Sigmoid colon (tissue), 7 donors: ENCODE results near the gene PAK6. TPM values are rescaled to one million over a fixed set of nuclear protein-coding genes. Genes with fewer than 3 reads are reported as not detected.
A peak's percentile ranks its signal among the peaks of the same experiment; 100 is the strongest.

Experiments used
- DNase-seq: peaks from one replicate; pipeline ENCODE4 v3.0.0-alpha.2; 2019
- H3K27ac ChIP-seq, 4 donors: fragments of 200-600 bp; sonication (generic); one replicate each; pipeline ENCODE4 v1.5.1; 2016 to 2019; ENCODE audit warnings: mild to moderate bottlenecking in 1 of 4
- H3K27me3 ChIP-seq, 3 donors: fragments of 200-600 bp; sonication (generic); one replicate each; pipeline ENCODE4 v1.5.1; 2019; ENCODE audit warnings: mild to moderate bottlenecking in 1 of 3
- H3K36me3 ChIP-seq, 4 donors: fragments of 200-600 bp; sonication (generic); one replicate each; pipeline ENCODE4 v1.5.1; 2016 to 2019
- H3K4me1 ChIP-seq, 4 donors: fragments of 200-600 bp; sonication (generic); one replicate each; pipeline ENCODE4 v1.5.1; 2017 to 2019
- H3K4me3 ChIP-seq, 4 donors: fragments of 200-600 bp; sonication (generic); one replicate each; pipeline ENCODE4 v1.5.1; 2017 to 2019; ENCODE audit warnings: mild to moderate bottlenecking in 2 of 4, moderate library complexity in 1 of 4
- H3K9me3 ChIP-seq, 4 donors: fragments of 200-600 bp in 3 of 4; sonication (generic) in 3 of 4; one replicate each; pipeline versions ENCODE4 v1.5.1 to v1.6.1; 2013 to 2019
- EP300 ChIP-seq, 4 donors: sonication (generic); formaldehyde crosslinking; IDR thresholded peaks; one replicate each; pipeline ENCODE4 v1.6.1; 2017; ENCODE audit warnings: antibody characterized with exemption in 4 of 4
- POLR2A ChIP-seq, 2 donors: fragments of 450-650 bp; IDR thresholded peaks; one replicate each; pipeline ENCODE4 v1.6.1; 2016; ENCODE audit warnings: antibody characterized with exemption in 2 of 2, mild to moderate bottlenecking in 2 of 2, moderate library complexity in 2 of 2
- POLR2AphosphoS5 ChIP-seq, 4 donors: sonication (generic); formaldehyde crosslinking; IDR thresholded peaks; one replicate each; pipeline ENCODE4 v1.6.1; 2017; ENCODE audit warnings: antibody characterized with exemption in 4 of 4
- WGBS, 2 donors: extraction: QIAGEN DNeasy Blood & Tissue Kit; methylation state at CpG; one replicate each; pipeline ENCODE4 v1.1.7; 2013; 5-methylcytosine and 5-hydroxymethylcytosine counted together
- intact Hi-C: fragments of 100-400 bp; cut with DNase I; formaldehyde crosslinking; loops from one replicate; pipeline ENCODE4 v1.15.1; 2023
- polyA plus RNA-seq, 3 donors: library from polyadenylated mRNA; stranded (reverse); fragments of 200-250 nt; gene quantifications; one replicate each; pipeline ENCODE4 v1.2.3, GENCODE V29; 2013
- total RNA-seq, 4 donors: library from RNA; depleted of rRNA; stranded (reverse); fragments of >200 nt; gene quantifications; one replicate each; pipeline ENCODE4 v1.1.0, GENCODE V29; 2016
- TF ChIP-seq, protein P1 (sequence below), 4 experiments: fragments of 450-650 bp in 3 of 4; fragments of 200-600 bp in 1 of 4; IDR thresholded peaks; one replicate each; pipeline ENCODE4 v1.5.1; 2016 to 2019; ENCODE audit warnings: antibody characterized with exemption in 4 of 4, mild to moderate bottlenecking in 3 of 4, moderate library complexity in 2 of 4
- donor health status: healthy with polysubstance abuse.
- donor health status: Bipolar disorder and iron deficiency.
- donor health status: healthy.

Gene PAK6
- total and polyA plus RNA-seq, 7 donors: 0.33 to 3.0 (median 1.4) TPM

DNA sequence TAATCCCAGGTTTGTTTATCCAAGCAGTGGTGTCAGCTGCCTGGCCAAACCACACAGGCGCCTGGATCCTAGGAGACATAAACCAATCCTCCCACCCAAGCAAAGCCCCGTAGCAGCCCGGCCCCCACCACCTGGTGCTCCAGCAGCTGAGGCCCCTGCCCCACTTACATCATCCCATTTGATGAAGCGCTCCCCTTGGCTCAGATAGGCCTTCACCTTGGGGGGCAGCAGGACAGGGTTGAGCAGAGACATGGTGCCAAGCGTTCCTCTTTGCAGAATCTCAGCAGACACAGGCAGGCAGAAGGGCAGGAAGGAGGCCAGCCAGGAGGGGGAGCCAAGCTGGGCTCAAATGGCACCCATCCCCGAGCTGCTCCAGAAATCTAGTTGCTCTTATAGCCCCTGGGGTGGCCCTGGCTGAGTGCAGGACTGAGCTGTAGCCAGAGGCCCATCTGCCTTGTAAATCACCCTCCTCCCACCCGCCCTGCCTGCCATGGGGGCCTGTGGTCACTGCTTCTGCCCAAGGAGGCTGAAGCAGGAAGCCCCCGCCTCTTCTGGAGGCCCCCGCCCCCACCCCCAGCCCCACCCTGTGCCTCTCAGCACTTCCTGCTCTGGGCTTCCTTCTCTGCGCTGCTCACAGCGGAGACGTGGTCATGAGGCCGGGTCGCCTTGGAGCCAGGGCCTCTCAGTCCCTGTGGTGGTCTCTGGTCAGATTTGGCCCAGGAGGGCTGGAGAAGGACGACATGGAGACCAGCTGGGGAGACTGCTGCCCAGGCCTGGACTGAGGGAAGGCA is 68.8 kb downstream of the PAK6 start, which contains the start of gene PLCB2:
TSS of gene PLCB2 (minus strand) at position 515 of the 791 bp plus-strand sequence. CDS start at position 252, 263 bp downstream.
- intact Hi-C loops: no loop called here
- Histone ChIP-seq H3K27ac (peak within 1 kb of the TSS; percentile 14 to 57 (median 48)), H3K27me3 (no peaks in the 10 kb centered on the region), H3K4me1 (peaks cover 0 to 12% (median 4%) of the 10 kb centered on the region in 4 donors), H3K4me3 (peak within 1 kb of the TSS in 3 of 4 donors; percentile 7 to 36 (median 27)), H3K36me3 (no peaks in the 10 kb centered on the region), H3K9me3 (no peaks in the 10 kb centered on the region)
- peak; percentile 69 for DNase-seq
- 25 to 43% methylated on average over 15 of the region's 15 CpGs for WGBS, 2 donors
- TF ChIP-seq EP300 (IDR thresholded peaks at IDR 0.05) (no peak), POLR2AphosphoS5 (IDR thresholded peaks at IDR 0.05) (peak in 2 of 4 donors; percentile 22 to 24), POLR2A (IDR thresholded peaks at IDR 0.05) (no peak)
- TF ChIP-seq, protein P1, sequence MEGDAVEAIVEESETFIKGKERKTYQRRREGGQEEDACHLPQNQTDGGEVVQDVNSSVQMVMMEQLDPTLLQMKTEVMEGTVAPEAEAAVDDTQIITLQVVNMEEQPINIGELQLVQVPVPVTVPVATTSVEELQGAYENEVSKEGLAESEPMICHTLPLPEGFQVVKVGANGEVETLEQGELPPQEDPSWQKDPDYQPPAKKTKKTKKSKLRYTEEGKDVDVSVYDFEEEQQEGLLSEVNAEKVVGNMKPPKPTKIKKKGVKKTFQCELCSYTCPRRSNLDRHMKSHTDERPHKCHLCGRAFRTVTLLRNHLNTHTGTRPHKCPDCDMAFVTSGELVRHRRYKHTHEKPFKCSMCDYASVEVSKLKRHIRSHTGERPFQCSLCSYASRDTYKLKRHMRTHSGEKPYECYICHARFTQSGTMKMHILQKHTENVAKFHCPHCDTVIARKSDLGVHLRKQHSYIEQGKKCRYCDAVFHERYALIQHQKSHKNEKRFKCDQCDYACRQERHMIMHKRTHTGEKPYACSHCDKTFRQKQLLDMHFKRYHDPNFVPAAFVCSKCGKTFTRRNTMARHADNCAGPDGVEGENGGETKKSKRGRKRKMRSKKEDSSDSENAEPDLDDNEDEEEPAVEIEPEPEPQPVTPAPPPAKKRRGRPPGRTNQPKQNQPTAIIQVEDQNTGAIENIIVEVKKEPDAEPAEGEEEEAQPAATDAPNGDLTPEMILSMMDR (IDR thresholded peaks at IDR 0.05): no peak

DNA sequence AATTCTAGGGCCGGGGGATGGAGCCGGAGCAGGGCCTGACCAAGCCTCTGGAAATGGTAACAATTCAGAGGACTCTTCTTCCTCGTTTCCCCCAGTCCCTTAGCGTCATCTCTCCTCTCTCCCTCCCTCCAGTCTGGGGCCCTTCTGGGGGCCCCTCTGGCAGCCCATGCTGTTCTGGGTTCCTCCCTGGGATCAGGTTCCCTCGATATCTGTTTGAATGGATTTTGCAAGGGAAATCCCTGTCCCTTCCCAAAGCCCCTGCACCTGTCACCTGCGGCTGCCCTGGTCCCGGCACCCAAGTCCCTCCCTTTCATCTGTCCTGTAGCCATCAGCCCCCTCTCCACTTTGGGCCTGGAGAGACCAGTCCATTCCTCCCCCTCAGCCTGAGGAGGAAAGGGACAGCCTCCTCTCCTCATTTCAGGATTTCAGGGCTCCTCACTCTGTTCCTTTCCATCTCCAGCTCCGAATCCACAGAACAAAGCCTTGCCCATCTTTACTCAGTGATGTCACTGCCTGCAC is 70.5 kb downstream of the PAK6 start:
- 83 to 85% methylated on average over 8 of the region's 8 CpGs for WGBS, 2 donors
- intact Hi-C loops: no loop called here

DNA sequence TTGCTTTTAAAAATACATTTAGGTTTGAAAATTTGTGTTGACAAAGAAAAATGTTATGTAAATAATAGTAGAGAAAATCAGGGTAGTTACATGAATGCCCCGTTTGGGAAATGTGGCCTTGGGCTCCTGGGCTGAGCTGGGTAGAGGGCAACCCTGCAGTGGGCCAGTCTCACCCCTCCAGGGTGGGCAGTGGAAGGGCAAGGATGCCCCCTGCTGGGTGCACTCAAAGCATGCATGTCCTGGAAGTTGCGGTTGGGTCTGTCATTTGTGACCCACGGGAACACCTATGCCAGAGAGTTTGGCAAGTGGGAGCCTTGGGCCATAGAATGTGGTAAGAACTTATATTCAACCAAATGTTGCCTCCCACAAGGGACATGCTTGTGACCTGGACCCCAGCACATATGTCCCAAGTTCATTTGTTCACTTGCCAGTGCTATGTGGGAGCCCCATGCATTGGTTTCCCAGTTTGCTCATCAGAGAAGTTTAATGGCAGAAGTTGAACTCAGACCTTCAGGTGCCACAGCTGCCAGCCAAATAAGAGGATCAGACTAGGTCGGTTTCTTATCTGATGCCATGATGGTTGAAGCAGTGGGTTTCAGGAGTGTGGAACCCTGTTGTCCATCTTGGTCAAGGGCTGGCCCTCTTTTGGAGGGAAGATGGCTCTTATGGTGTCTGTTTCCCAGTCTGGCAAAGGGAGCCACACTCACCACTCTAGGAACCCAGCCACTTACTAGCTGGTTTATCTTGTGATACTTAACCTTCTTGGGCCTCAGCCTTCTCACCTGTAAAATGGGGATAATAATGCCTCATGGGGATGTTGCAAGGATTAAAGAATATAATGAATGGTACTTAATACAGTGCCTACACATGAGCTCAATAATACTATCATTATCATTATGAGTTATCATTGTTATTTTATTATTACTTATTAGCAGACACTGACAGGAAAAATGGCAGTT is 71.4 kb downstream of the PAK6 start:
- TF ChIP-seq, protein P1 (IDR thresholded peaks at IDR 0.05): peak; percentile 68 to 75 (median 72)
- TF ChIP-seq EP300 (IDR thresholded peaks at IDR 0.05): no peak
- H3K27me3 ChIP-seq: no peaks in the 10 kb centered on the region
- peaks cover 0 to 12% (median 4%) of the 10 kb centered on the region in 4 donors for H3K4me1 ChIP-seq
- no peaks in the 10 kb centered on the region for H3K36me3 ChIP-seq
- no peak overlapping the region for H3K27ac ChIP-seq
- DNase-seq: peak; percentile 72
- intact Hi-C loops: loop anchor here (1.0 kb wide), 1 partner anchor 31 kb away; no protein-coding TSS in a partner anchor
- no peak overlapping the region for H3K4me3 ChIP-seq
- 13 to 24% methylated on average over 4 of the region's 4 CpGs for WGBS, 2 donors
- H3K9me3 ChIP-seq: no peaks in the 10 kb centered on the region

More for the DNA sequence above, 70.5 kb downstream of the PAK6 start:
- Histone ChIP-seq H3K36me3 (no peaks in the 10 kb centered on the region), H3K27ac (no peak overlapping the region), H3K27me3 (no peaks in the 10 kb centered on the region), H3K4me1 (peaks cover 0 to 12% (median 4%) of the 10 kb centered on the region in 4 donors), H3K4me3 (no peak overlapping the region), H3K9me3 (no peaks in the 10 kb centered on the region)
- TF ChIP-seq POLR2A (IDR thresholded peaks at IDR 0.05) (no peak), EP300 (IDR thresholded peaks at IDR 0.05) (no peak), POLR2AphosphoS5 (IDR thresholded peaks at IDR 0.05) (no peak)
- TF ChIP-seq, protein P1 (IDR thresholded peaks at IDR 0.05): no peak
- no peak for DNase-seq

DNA sequence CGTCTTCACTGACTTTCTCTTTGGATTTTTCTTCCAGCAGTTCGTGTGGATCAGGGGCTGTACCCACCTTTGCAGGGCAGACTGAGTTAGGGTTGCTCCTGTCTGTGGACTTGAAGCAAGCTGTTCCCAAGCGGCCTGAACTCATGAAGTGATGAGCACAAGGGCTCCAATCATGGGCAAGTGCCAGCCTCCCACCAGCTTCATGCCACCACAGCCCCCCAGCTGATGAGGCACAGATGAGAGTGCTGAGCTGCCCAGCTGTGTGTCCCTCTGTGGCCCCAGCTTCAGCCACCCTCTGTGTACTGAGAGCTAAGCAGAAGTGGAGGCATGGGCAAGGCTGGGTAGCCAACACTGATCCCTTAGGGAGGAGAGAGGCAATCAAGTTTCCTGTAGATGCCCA is 72.1 kb downstream of the PAK6 start:
- H3K4me3 ChIP-seq: no peak overlapping the region
- TF ChIP-seq POLR2AphosphoS5 (IDR thresholded peaks at IDR 0.05) (no peak), POLR2A (IDR thresholded peaks at IDR 0.05) (no peak), EP300 (IDR thresholded peaks at IDR 0.05) (no peak)
- TF ChIP-seq, protein P1 (IDR thresholded peaks at IDR 0.05): no peak
- 43 to 73% methylated on average over 3 of the region's 3 CpGs for WGBS, 2 donors
- intact Hi-C loops: loop anchor here (1.0 kb wide), 1 partner anchor 32 kb away; no protein-coding TSS in a partner anchor
- H3K9me3 ChIP-seq: no peaks in the 10 kb centered on the region
- H3K36me3 ChIP-seq: no peaks in the 10 kb centered on the region
- H3K27ac ChIP-seq: no peak overlapping the region
- peak; percentile 57 for DNase-seq
- peaks cover 0 to 12% (median 4%) of the 10 kb centered on the region in 4 donors for H3K4me1 ChIP-seq
- no peaks in the 10 kb centered on the region for H3K27me3 ChIP-seq
